Trophoblast cell (in vitro differentiated cells and primary cell): ENCODE data around the gene PLA2G2F.

Source experiments
- DNase-seq, 2 donors: peaks; one replicate each; pipeline ENCODE4 v3.0.0-alpha.2; 2016
- H2AFZ ChIP-seq: 2 replicates; pipeline ENCODE4 v1.6.1; 2013; ENCODE audit warnings: low read length, moderate library complexity, mild to moderate bottlenecking; ENCODE audit not compliant: insufficient read depth, poor library complexity
- H2AK5ac ChIP-seq: 2 replicates; pipeline ENCODE4 v1.6.1; 2013; ENCODE audit warnings: mild to moderate bottlenecking, low read length
- H2BK120ac ChIP-seq: 2 replicates; pipeline ENCODE4 v1.6.1; 2013; ENCODE audit warnings: low read length, mild to moderate bottlenecking, moderate library complexity; ENCODE audit not compliant: insufficient read depth, poor library complexity
- H2BK12ac ChIP-seq: 2 replicates; pipeline ENCODE4 v1.6.1; 2013; ENCODE audit warnings: mild to moderate bottlenecking, low read length, moderate library complexity
- H2BK5ac ChIP-seq: 2 replicates; pipeline ENCODE4 v1.6.1; 2013; ENCODE audit warnings: low read length, low read depth, moderate library complexity, mild to moderate bottlenecking; ENCODE audit not compliant: poor library complexity
- H3K14ac ChIP-seq: 2 replicates; pipeline ENCODE4 v1.6.1; 2013; ENCODE audit warnings: mild to moderate bottlenecking, low read length
- H3K18ac ChIP-seq: 2 replicates; pipeline ENCODE4 v1.6.1; 2013; ENCODE audit warnings: mild to moderate bottlenecking, low read length
- H3K23ac ChIP-seq: 2 replicates; pipeline ENCODE4 v1.6.1; 2013; ENCODE audit warnings: low read length
- H3K27ac ChIP-seq: 2 replicates; pipeline ENCODE4 v1.5.1; 2013; ENCODE audit warnings: low read depth, mild to moderate bottlenecking, inconsistent platforms, low read length, moderate library complexity
- H3K27me3 ChIP-seq: 2 replicates; pipeline ENCODE4 v1.6.1; 2013; ENCODE audit warnings: inconsistent platforms, mild to moderate bottlenecking, low read length, moderate library complexity; ENCODE audit not compliant: insufficient read depth
- H3K36me3 ChIP-seq, 2 experiments: 1 replicate in 1 of 2; 2 replicates in 1 of 2; pipeline ENCODE4 v1.6.1; 2013; ENCODE audit warnings: low read length in 2 of 2, mild to moderate bottlenecking in 2 of 2, moderate library complexity in 1 of 2; ENCODE audit not compliant: insufficient read depth in 2 of 2, control insufficient read depth in 1 of 2
- H3K4ac ChIP-seq: 2 replicates; pipeline ENCODE4 v1.6.1; 2013; ENCODE audit warnings: low read depth, mild to moderate bottlenecking, low read length, moderate library complexity
- H3K4me1 ChIP-seq, 2 experiments: 1 replicate in 1 of 2; 2 replicates in 1 of 2; pipeline ENCODE4 v1.6.1; 2013; ENCODE audit warnings: low read length in 2 of 2, mild to moderate bottlenecking in 2 of 2, moderate library complexity in 1 of 2; ENCODE audit not compliant: insufficient read depth in 2 of 2, control insufficient read depth in 1 of 2
- H3K4me2 ChIP-seq: 2 replicates; pipeline ENCODE4 v1.6.1; 2013; ENCODE audit warnings: inconsistent platforms, mild to moderate bottlenecking, low read length, moderate library complexity
- H3K4me3 ChIP-seq: 2 replicates; pipeline ENCODE4 v1.5.1; 2013; ENCODE audit warnings: mild to moderate bottlenecking, low read depth, low read length, inconsistent platforms
- H3K79me1 ChIP-seq: one replicate; pipeline ENCODE4 v1.6.1; 2013; ENCODE audit warnings: low read length
- H3K79me2 ChIP-seq: 2 replicates; pipeline ENCODE4 v1.6.1; 2013; ENCODE audit warnings: low read length, mild to moderate bottlenecking; ENCODE audit not compliant: control insufficient read depth, insufficient read depth, poor library complexity
- H3K9ac ChIP-seq: 2 replicates; pipeline ENCODE4 v1.6.1; 2013; ENCODE audit warnings: mild to moderate bottlenecking, low read length
- H3K9me3 ChIP-seq: 2 replicates; pipeline ENCODE4 v1.6.1; 2013; ENCODE audit warnings: low read depth, mild to moderate bottlenecking, control low read depth, inconsistent platforms, low read length; ENCODE audit not compliant: insufficient read depth
- H4K12ac ChIP-seq: 2 replicates; pipeline ENCODE4 v1.6.1; 2013; ENCODE audit warnings: low read depth, mild to moderate bottlenecking, low read length, moderate library complexity
- H4K8ac ChIP-seq: 2 replicates; pipeline ENCODE4 v1.6.1; 2013; ENCODE audit warnings: low read depth, mild to moderate bottlenecking, low read length, moderate library complexity
- H4K91ac ChIP-seq: one replicate; pipeline ENCODE4 v1.6.1; 2013; ENCODE audit warnings: low read depth, mild to moderate bottlenecking, low read length, moderate library complexity
- WGBS: extraction: QIAGEN DNeasy Blood & Tissue Kit; methylation state at CpG from one replicate; pipeline ENCODE4 v1.1.7; 2013; ENCODE audit warnings: missing lambda C conversion rate; ENCODE audit not compliant: insufficient read length, insufficient coverage; ENCODE audit errors: extremely low coverage; 5-methylcytosine and 5-hydroxymethylcytosine counted together

The PLA2G2F gene

DNA sequence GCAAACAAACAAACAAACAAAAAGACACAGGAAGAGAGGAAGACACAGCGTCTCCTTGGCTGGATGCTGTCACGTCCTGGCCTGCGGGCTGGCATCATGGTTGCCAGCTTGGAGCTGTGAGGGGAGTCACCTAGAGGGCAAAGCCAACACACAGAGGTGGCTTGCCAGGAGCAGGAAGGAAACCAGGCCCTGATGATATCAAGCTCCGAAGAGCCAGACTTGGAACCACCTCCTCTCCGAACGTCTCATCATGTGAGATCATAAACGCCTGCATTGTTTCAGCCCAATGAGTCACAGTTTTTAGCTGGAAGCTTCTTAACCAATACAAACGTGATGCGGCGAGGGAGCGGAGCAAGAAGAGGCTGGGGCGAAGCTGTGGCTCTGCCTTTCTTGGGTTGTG, 28.4 kb upstream of the PLA2G2F start:
- Histone ChIP-seq H2AK5ac (no peak overlapping the region), H3K27me3 (no peaks in the 10 kb centered on the region), H3K4me2 (no peak overlapping the region), H3K9me3 (peaks cover 2% of the 10 kb centered on the region), H3K4me3 (no peak overlapping the region), H3K23ac (no peak overlapping the region), H4K91ac (no peak overlapping the region), H2AFZ (peak overlapping the region; percentile 48), H4K12ac (no peak overlapping the region), H3K18ac (no peak overlapping the region), H3K79me1 (peaks cover 9% of the 10 kb centered on the region), H3K14ac (no peak overlapping the region), H2BK12ac (peak overlapping the region; percentile 86), H3K36me3 (no peaks in the 10 kb centered on the region), H2BK120ac (peak overlapping the region; percentile 47), H4K8ac (no peak overlapping the region), H3K4ac (no peak overlapping the region), H3K79me2 (no peaks in the 10 kb centered on the region), H3K9ac (no peak overlapping the region), H3K4me1 (peaks cover 4 to 16% of the 10 kb centered on the region in 2 experiments), H3K27ac (no peak overlapping the region), H2BK5ac (peak overlapping the region; percentile 31)
- no CpG with 5 or more reads among the region's 12 CpGs for WGBS
- peak; percentile 63 to 88 for DNase-seq

DNA sequence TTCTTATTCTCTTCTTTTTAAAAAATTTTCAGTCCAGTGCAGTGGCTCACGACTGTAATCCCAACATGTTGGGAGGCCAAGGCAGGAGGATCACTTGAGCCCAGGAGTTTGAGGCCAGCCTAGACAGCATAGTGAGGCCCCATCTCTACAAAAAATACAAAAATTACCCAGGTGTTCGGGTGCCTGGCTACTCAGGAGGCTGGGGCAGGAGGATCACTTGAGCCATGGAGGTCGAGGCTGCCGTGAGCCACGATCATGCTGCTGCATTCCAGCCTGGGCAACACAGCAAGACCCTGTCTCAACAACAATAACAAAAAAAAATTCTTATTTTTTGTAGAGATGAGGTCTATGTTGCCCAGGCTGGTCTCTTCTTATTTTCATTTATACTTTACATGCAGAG, 27.7 kb upstream of the PLA2G2F start:
- Histone ChIP-seq H3K27ac (no peak overlapping the region), H3K4me3 (no peak overlapping the region), H3K18ac (no peak overlapping the region), H3K27me3 (no peaks in the 10 kb centered on the region), H3K23ac (no peak overlapping the region), H2BK12ac (no peak overlapping the region), H3K36me3 (no peaks in the 10 kb centered on the region), H3K9me3 (peaks cover 2% of the 10 kb centered on the region), H2AFZ (no peak overlapping the region), H3K4me1 (peaks cover 4 to 15% of the 10 kb centered on the region in 2 experiments), H4K12ac (no peak overlapping the region), H2AK5ac (no peak overlapping the region), H3K14ac (no peak overlapping the region), H4K8ac (no peak overlapping the region), H3K4ac (no peak overlapping the region), H3K9ac (no peak overlapping the region), H3K79me1 (peaks cover 8% of the 10 kb centered on the region), H2BK120ac (no peak overlapping the region), H3K4me2 (no peak overlapping the region), H4K91ac (no peak overlapping the region), H3K79me2 (no peaks in the 10 kb centered on the region), H2BK5ac (no peak overlapping the region)
- DNase-seq, result no peak
- WGBS, result no CpG with 5 or more reads among the region's 5 CpGs

DNA sequence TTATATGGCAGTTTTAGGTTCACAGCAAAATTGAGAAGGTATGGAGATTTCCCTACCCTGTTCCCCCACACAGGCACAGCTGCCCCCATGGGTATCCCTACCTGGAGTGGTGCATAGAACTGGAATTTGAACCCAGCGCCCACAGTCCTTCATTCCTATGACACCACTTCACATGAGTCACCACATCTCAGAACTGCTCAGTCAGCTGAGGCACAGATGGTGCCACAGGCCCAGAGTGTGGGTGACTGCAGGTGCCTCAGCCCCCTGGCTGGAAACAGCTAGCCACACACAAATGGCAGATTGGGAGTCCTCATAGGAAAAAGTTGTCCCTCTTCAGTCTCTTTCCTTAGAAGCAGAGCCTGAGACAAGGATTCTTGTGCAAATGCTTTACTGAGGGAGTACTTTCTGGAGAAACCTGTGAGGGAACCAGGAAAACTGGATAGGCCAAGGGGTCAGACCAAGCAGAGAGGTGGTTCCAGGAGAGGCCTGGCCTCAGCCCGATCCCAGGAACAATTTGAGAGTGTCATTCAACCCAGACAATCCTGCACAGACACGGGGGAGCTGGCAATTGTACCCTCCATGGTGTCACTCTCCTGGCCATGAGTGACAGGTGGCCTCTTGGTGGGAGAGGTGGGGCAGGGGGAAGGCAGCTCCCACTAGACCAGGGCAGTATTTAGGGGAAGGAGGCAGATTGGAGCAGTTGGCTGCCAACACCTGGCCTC, 26.7 kb upstream of the PLA2G2F start:
- Histone ChIP-seq H3K27me3 (no peaks in the 10 kb centered on the region), H3K36me3 (no peaks in the 10 kb centered on the region), H3K14ac (peak overlapping the region; percentile 33), H3K9me3 (no peaks in the 10 kb centered on the region), H3K4me1 (peaks cover 2 to 9% of the 10 kb centered on the region in 2 experiments), H4K12ac (no peak overlapping the region), H2AK5ac (no peak overlapping the region), H2AFZ (no peak overlapping the region), H3K27ac (no peak overlapping the region), H3K4ac (no peak overlapping the region), H3K79me2 (no peaks in the 10 kb centered on the region), H2BK12ac (no peak overlapping the region), H2BK120ac (no peak overlapping the region), H3K79me1 (peaks cover 4% of the 10 kb centered on the region), H4K8ac (no peak overlapping the region), H3K9ac (peak overlapping the region; percentile 39), H3K4me3 (peak overlapping the region; percentile 20), H3K18ac (no peak overlapping the region), H3K4me2 (no peak overlapping the region), H3K23ac (no peak overlapping the region), H2BK5ac (no peak overlapping the region), H4K91ac (peak overlapping the region; percentile 41)
- DNase-seq, result peak in 1 of 2 donors; percentile 36
- no CpG with 5 or more reads among the region's 3 CpGs for WGBS

DNA sequence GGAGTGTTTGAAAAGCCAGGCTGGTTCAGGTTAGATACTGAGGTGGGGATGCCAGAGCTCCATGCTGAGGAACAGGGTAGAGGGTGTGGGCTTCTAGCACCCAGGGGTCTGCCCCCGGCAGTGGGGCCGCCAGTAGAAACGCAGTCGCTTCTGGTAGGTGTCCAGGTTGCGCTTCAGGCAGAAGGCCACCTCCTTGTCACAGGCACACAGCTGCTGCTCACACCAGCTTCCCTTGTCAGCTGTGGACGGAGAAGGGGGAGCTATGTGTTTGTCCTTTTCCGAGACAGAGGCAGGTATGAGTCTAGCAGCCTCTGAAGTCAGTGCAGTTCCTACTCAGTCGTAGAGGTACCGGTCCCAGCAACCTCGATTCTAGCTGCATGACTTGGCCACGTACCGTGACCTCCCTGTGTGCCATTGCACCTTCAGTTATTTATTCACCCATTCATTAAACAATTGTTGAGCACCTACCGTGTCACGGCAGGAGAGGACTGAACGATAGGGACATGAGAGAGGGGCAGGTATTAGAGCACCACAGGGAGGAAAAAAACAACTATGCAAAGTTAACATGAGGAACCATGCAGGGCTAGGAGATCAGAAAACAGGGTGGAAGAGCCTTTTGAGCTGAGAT, 25.0 kb upstream of the PLA2G2F start:
- Histone ChIP-seq H3K36me3 (no peaks in the 10 kb centered on the region), H2AK5ac (no peak overlapping the region)
- WGBS, result no CpG with 5 or more reads among the region's 15 CpGs

More for the DNA sequence above, 25.0 kb upstream of the PLA2G2F start:
- H3K79me1 ChIP-seq, result peaks cover 2% of the 10 kb centered on the region
- DNase-seq, result no peak
- no peak overlapping the region for H2BK120ac ChIP-seq
- no peak overlapping the region for H3K23ac ChIP-seq
- no peak overlapping the region for H3K18ac ChIP-seq
- no peak overlapping the region for H3K4me3 ChIP-seq
- no peak overlapping the region for H4K12ac ChIP-seq
- no peak overlapping the region for H3K14ac ChIP-seq
- peaks cover 0 to 5% of the 10 kb centered on the region in 2 experiments for H3K4me1 ChIP-seq
- no peak overlapping the region for H3K27ac ChIP-seq
- H3K4me2 ChIP-seq, result no peak overlapping the region
- no peak overlapping the region for H4K91ac ChIP-seq
- no peaks in the 10 kb centered on the region for H3K27me3 ChIP-seq
- no peak overlapping the region for H2BK5ac ChIP-seq
- H2BK12ac ChIP-seq, result no peak overlapping the region
- no peak overlapping the region for H3K9ac ChIP-seq
- H3K79me2 ChIP-seq, result no peaks in the 10 kb centered on the region
- no peak overlapping the region for H3K4ac ChIP-seq
- no peaks in the 10 kb centered on the region for H3K9me3 ChIP-seq
- no peak overlapping the region for H4K8ac ChIP-seq
- no peak overlapping the region for H2AFZ ChIP-seq
